GM19240 (cell line): ENCODE data around the gene MYLK.

Source experiments
- DNase-seq: peaks from one replicate; pipeline ENCODE4 v3.0.0; 2011; ENCODE audit warnings: low spot score; ENCODE audit not compliant: insufficient read length

Gene MYLK

GRCh38 chr3:123792473-123793201 is 91.5 kb downstream of the MYLK start:
- no peak for DNase-seq

- no peak for DNase-seq
Measured at GRCh38 chr3:123791898-123792297, 92.2 kb downstream of the MYLK start.

- DNase-seq = no peak
Measured at GRCh38 chr3:123791417-123791816, 92.7 kb downstream of the MYLK start.

GRCh38 chr3:123791073-123791370 is 93.1 kb downstream of the MYLK start:
- DNase-seq = no peak

- no peak for DNase-seq
Measured at GRCh38 chr3:123790254-123791072, 93.7 kb downstream of the MYLK start.

GRCh38 chr3:123789760-123790159 is 94.4 kb downstream of the MYLK start:
- DNase-seq = no peak

GRCh38 chr3:123789160-123789559 is 95.0 kb downstream of the MYLK start:
- no peak for DNase-seq

- no peak for DNase-seq
Measured at GRCh38 chr3:123788710-123789109, 95.4 kb downstream of the MYLK start.

- DNase-seq = no peak
Measured at GRCh38 chr3:123787133-123787532, 97.0 kb downstream of the MYLK start.

GRCh38 chr3:123785602-123786001 is 98.5 kb downstream of the MYLK start:
- no peak for DNase-seq

- no peak for DNase-seq
Measured at GRCh38 chr3:123783811-123784210, 100.3 kb downstream of the MYLK start.

- no peak for DNase-seq
Measured at GRCh38 chr3:123783050-123783689, 101.0 kb downstream of the MYLK start.

- no peak for DNase-seq
Measured at GRCh38 chr3:123782488-123782887, 101.6 kb downstream of the MYLK start.

- no peak for DNase-seq
Measured at GRCh38 chr3:123781571-123782275, 102.4 kb downstream of the MYLK start.

GRCh38 chr3:123781138-123781537 is 103.0 kb downstream of the MYLK start:
- no peak for DNase-seq

GRCh38 chr3:123780656-123781055 is 103.5 kb downstream of the MYLK start:
- DNase-seq = no peak

GRCh38 chr3:123779655-123780231 is 104.4 kb downstream of the MYLK start:
- DNase-seq = no peak

GRCh38 chr3:123778991-123779622 is 105.0 kb downstream of the MYLK start:
- DNase-seq = no peak

GRCh38 chr3:123778525-123778924 is 105.6 kb downstream of the MYLK start:
- no peak for DNase-seq

- no peak for DNase-seq
Measured at GRCh38 chr3:123776071-123776782, 107.9 kb downstream of the MYLK start.
